ENCODE data around the gene HCFC1R1. TPM values are rescaled to one million over a fixed set of nuclear protein-coding genes. Genes with fewer than 3 reads are reported as not detected.

HCFC1R1 gene
- total RNA-seq, 1 experiment from 2014 or later: 60.0 TPM

- Histone ChIP-seq H3K27ac (ENCODE audit: low read depth, low read length) (no peak overlapping the region; the same call in 1 of the 2 replicates), H3K9me2 (ENCODE audit: insufficient read depth) (no peaks in the 10 kb centered on the region), H4K20me1 (ENCODE audit: insufficient read depth) (no peaks in the 10 kb centered on the region), H2AFZ (ENCODE audit: low read depth, low read length, poor library complexity, severe bottlenecking) (no peak overlapping the region), H3K4me3 (replicated peaks in 1 of 2; ENCODE audit: low read depth in 1 of 2, low read length in 2 of 2) (no peak overlapping the region), H3K4me2 (ENCODE audit: low read length) (peak overlapping the region; percentile 32), H3K9ac (ENCODE audit: low read length) (no peak overlapping the region), H3K9me3 (ENCODE audit: control insufficient read depth in 1 of 2, insufficient read depth in 1 of 2, low read depth in 1 of 2, low read length in 2 of 2) (no peaks in the 10 kb centered on the region), H3K27me3 (ENCODE audit: insufficient read depth, low read length) (no peaks in the 10 kb centered on the region), H3K79me2 (ENCODE audit: insufficient read depth, low read length) (no peaks in the 10 kb centered on the region), H3K4me1 (ENCODE audit: control insufficient read depth in 1 of 2, insufficient read depth in 2 of 2, low read length in 2 of 2) (peaks cover 11 to 28% of the 10 kb centered on the region in 2 experiments), H3K36me3 (ENCODE audit: control insufficient read depth in 1 of 2, insufficient read depth in 2 of 2, low read length in 2 of 2) (no peaks in the 10 kb centered on the region)
- intact Hi-C loops (cut with micrococcal nuclease): no loop called here
- TF ChIP-seq CBX3 (IDR thresholded peaks at IDR 0.05; ENCODE audit: low read depth) (no peak), ELF1 (IDR thresholded peaks at IDR 0.05; ENCODE audit: borderline replicate concordance, low read depth) (no peak), ZNF274 (IDR thresholded peaks at IDR 0.05; ENCODE audit: low read depth, low read length) (no peak), EZH2 (IDR thresholded peaks at IDR 0.05) (no peak), POLR2AphosphoS5 (IDR thresholded peaks at IDR 0.05; ENCODE audit: low read depth, low read length) (no peak), REST (IDR thresholded peaks at IDR 0.05; ENCODE audit: low read depth) (no peak), SRF (IDR thresholded peaks at IDR 0.05; ENCODE audit: low read depth) (no peak), MAX (IDR thresholded peaks at IDR 0.05) (no peak)
- ChIA-PET RAD21 (ENCODE audit: low non-redundant PET in 1 of 2, low total read pairs in 2 of 2, uncharacterized antibody in 2 of 2, unreplicated experiment in 2 of 2) (no interaction called here), CTCF (no interaction called here), POLR2A (interaction anchor here (0.6 kb wide), 1 partner anchor 29 kb away, joined by 3 read pairs; no protein-coding TSS in a partner anchor)
- ATAC-seq (peak; percentile 55), DNase-seq (ENCODE audit: low read depth, low spot score) (no peak)
- no TSS peak for BruUV-seq (replicated peaks)
Observed at GRCh38 chr16:2990891-2991290, 32.9 kb downstream of the HCFC1R1 start.

All from HCT116 (cell line).